ENCODE measurements around the gene ZFP92.

Gene ZFP92

DNA sequence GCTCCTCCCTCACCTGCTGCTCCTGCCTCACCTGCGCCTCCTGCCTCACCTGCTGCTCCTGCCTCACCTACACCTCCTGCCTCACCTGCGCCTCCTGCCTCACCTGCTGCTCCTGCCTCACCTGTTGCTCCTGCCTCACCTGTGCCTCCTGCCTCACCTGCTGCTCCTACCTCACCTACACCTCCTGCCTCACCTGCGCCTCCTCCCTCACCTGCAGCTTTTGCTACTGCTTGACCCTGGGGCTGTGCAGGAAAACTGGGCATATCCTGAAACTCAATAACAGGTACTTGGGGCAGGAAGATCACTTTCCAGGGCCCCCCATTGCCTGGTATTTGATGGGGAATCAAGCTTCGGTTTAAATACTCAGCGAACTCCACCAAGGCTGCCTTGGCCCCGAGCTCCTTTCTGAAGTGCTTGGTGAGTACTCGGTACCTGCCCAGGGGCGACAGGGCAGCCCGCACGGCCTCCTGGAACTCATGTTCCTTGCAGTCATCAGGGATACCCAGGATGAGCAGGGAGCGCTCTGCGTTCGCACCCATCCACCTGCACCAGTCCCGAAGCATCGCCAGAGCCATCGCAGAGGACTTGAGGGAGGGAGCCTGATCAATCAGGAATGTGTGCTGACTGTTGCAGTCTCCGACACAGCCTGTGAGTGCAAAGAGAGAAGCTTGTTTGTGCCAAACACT, 12.9 kb upstream of the ZFP92 start:
- TF ChIP-seq, protein P1, sequence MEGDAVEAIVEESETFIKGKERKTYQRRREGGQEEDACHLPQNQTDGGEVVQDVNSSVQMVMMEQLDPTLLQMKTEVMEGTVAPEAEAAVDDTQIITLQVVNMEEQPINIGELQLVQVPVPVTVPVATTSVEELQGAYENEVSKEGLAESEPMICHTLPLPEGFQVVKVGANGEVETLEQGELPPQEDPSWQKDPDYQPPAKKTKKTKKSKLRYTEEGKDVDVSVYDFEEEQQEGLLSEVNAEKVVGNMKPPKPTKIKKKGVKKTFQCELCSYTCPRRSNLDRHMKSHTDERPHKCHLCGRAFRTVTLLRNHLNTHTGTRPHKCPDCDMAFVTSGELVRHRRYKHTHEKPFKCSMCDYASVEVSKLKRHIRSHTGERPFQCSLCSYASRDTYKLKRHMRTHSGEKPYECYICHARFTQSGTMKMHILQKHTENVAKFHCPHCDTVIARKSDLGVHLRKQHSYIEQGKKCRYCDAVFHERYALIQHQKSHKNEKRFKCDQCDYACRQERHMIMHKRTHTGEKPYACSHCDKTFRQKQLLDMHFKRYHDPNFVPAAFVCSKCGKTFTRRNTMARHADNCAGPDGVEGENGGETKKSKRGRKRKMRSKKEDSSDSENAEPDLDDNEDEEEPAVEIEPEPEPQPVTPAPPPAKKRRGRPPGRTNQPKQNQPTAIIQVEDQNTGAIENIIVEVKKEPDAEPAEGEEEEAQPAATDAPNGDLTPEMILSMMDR (IDR thresholded peaks at IDR 0.05) = no peak

DNA sequence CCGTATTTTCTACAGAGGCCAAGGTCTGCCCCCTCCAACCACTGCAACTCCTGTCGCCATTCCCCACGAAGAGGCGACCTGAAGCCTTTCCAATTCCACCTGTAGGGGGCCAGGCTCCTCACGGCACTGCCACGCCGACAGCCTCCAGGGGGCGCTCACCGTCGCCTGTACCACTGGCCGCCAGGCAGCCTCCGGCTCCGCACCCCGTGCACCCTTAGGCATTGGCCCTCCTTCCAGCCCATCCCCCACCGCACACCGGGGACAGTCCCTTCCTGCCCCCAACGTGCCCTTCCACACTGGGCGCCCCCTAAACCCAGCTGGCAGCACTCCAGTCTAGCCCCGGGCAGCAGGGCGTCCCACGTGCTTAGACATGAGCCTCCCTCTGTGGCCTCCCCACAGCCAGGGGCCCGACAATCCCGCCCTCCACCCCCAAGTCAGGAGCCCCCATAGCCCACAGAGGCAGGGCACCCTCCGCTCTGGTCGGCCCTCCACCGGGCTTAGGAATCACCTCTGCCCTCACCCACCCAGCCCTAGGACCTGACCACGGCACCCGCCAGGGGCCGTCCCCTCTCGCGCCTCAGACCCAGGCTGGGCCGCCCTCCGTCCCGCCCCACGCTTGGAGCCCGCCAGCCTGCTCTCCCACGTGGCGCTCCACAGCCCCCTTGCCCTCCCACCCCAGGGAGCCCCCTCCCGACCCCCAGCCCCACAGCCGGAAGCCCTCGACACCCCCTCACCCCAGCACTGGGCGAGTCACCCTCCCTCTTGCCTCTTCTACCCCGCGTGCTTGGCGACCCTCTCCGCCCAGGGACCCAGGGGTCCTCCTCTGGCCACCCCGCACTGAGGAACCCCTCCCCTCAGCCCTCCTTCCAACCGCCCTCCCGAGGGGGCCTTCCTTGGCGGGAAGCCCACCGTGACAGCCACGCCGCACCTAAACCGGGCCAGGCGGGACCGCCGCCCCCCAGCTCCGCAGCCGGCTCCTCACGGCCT, 10.8 kb upstream of the ZFP92 start:
- TF ChIP-seq, protein P1 (IDR thresholded peaks at IDR 0.05) = peak; percentile 68

DNA sequence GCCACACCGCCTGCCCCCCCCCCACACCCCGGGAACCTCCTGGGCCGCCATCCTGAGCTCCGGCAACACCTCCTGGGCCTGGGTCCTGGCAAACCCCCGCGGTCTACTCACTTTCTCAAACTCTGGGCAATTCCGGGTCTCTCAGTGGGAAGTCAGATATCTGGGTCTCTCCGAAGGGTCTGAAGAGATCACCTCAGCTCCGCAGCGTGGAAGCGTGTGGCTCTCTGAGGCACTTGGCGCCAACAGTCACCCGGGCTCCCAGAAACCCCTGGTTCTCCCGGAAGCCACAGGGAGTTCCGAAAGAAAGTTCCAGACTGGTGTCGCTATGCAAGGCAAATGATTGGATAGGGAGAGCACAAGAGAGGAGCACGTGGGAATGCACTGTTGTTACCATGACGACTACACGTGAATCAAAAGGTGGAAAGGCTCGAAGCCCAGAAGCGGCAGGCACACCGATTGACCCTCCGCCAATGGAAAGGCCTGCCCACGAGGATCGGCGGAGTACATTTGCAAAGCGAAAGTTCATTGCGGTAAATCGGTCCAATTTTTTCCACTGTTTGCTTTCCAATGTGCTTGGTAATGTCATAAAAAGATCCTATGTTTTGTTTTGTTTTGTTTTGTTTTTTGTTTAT, 10.0 kb upstream of the ZFP92 start, which contains the start of gene PNMA6E:
Gene PNMA6E (minus strand): TSS at position 218 of the 632 bp plus-strand sequence. CDS start 2,501 bp downstream, outside the sequence.
- TF ChIP-seq, protein P1 (IDR thresholded peaks at IDR 0.05) = no peak

DNA sequence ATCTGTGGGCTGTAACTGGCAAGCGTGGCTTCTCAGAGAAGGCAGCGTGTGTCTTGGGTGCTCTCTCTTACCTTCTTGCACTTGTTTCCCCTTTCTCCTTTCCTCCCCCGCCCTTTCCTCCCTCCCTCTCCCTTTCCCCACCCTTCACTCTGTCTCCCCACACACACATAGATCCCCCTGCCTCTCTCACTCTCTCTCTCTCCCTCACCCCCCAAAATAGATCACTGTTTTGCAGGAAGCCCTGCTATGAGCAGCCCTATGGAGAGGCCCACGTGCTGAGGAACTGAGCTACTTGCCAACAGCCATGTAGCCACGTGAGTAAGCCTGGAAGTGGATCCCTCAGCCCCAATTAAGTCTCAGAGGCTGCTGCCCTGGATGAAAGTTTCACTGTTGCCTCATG, 5.8 kb upstream of the ZFP92 start:
- TF ChIP-seq, protein P1 (IDR thresholded peaks at IDR 0.05) = no peak

DNA sequence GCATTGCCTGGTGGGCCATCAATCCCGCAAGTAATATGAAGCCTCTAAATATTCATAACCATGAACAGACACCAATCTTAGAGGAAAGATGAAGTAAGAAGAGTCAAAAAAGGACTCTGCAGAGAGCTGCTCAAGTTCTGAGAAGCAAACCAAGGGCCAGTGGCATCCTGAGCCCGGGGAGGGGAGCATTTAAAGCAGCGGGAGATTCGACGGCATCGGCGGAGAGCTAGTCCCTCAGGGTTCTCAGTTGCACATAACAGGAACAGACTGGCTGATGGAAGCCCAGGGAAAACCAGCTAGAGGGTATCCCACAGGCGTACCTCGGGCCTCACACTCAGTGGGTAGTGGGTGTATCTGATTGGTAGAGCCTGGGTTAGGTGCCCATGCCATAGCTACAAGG, 5.3 kb upstream of the ZFP92 start:
- TF ChIP-seq, protein P1 (IDR thresholded peaks at IDR 0.05) = no peak

DNA sequence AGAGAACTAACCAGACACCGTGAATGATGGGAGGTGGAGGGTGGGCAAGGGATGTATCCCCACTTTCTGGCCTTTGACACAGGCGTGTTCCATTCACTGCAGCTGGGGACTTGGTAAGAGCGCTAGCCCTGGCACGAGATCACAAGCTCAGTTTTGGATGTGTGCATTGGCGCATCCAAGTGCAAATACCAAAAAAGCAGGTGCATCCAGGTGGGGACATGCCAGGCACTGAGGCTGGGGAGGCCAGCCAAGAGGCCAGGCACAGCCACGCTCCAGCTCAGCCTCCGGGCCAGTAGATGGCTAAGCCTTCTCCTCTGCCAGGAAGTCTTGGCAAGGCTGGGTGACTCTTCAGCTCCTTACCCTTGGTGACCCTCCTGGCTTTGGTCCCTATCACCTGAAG, 4.4 kb upstream of the ZFP92 start:
- TF ChIP-seq, protein P1 (IDR thresholded peaks at IDR 0.05) = no peak

DNA sequence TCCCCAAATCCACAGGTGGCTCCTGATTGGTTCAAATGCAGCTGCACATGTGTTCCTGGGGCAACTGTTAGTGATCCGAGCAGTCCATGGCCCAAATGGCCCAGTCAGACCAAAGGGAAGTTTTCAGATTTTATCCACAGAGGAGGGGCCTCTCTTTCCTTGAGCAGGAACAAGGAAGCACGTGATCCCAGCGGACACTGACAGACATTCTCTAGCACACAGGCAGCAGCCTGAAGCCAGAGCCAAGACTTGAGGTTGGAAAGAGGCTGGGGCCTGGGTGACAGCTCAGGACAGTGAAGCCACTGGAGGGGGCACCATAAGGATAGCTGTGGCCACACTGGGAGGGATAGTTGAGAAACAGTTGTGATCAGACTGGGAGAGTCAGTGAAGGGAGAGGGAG, 3.5 kb upstream of the ZFP92 start:
- TF ChIP-seq, protein P1 (IDR thresholded peaks at IDR 0.05) = no peak

Data from LNCAP (cell line).